ENCODE data around the gene PTPRB.

DNA sequence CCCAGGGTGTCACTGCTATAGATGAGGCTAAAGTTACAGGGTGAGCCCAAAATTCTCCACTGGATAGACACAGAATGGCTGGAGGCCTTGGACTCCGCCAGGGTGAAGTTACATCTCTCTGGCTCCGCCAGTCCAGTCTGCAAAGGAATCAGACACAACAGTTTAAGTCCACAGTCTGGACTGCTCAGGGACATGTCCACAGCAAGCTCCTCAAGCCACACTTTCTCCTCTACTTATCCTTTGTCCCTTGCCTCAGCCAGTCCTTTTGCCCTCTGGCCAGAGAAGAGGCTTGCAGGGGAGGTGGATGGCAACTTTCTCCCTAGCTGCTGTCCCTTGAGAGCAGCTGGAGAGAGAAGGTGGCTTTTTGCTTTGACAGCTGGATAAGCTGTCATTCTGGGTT, 28.0 kb downstream of the PTPRB start:
- TF ChIP-seq, protein P1, sequence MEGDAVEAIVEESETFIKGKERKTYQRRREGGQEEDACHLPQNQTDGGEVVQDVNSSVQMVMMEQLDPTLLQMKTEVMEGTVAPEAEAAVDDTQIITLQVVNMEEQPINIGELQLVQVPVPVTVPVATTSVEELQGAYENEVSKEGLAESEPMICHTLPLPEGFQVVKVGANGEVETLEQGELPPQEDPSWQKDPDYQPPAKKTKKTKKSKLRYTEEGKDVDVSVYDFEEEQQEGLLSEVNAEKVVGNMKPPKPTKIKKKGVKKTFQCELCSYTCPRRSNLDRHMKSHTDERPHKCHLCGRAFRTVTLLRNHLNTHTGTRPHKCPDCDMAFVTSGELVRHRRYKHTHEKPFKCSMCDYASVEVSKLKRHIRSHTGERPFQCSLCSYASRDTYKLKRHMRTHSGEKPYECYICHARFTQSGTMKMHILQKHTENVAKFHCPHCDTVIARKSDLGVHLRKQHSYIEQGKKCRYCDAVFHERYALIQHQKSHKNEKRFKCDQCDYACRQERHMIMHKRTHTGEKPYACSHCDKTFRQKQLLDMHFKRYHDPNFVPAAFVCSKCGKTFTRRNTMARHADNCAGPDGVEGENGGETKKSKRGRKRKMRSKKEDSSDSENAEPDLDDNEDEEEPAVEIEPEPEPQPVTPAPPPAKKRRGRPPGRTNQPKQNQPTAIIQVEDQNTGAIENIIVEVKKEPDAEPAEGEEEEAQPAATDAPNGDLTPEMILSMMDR (IDR thresholded peaks at IDR 0.05 in 8 of 11, conservative IDR thresholded peaks at IDR 0.05 in 3 of 11) = no peak
- no peak for TF ChIP-seq POLR2AphosphoS5 (IDR thresholded peaks at IDR 0.05)

Data from spleen (tissue), 7 donors.